GM19372 (cell line): Measurements from ENCODE around the gene ADTRP.

Experiments
- ATAC-seq: cut with Tn5 transposase; IDR thresholded peaks from one replicate; pipeline ENCODE4 v1.9.1; 2021; ENCODE audit warnings: mild to moderate bottlenecking, low read depth, moderate library complexity; ENCODE audit not compliant: unreplicated experiment

ADTRP gene

DNA sequence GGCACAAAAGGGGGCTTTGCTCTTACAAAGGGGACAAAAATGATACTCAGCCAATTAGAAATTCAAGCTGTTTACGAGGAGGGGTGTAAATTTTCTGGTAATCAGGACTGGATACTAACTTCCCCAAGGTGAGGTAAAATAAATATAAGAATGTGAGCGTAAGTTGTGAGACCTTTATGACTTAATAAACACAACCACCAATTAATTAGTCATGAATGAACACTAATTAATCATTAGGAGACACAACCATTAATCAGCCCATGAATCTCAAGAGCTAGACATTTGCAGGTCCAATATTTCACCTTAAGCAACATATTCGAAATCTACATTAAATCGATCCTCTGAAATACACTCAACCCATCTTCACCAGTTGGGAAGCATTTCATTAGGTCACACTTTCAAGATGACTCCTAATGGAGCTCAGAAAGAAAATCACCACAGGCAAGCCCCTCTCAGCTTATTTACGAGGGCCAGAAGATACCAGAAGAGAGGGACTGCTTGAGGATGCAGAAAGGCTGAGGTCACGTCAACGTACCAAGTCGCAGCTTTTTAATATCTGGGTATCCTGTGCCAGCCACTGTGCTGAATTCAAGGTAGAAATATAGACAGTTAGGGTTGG, 2.7 kb downstream of the ADTRP start:
- no peak for ATAC-seq

DNA sequence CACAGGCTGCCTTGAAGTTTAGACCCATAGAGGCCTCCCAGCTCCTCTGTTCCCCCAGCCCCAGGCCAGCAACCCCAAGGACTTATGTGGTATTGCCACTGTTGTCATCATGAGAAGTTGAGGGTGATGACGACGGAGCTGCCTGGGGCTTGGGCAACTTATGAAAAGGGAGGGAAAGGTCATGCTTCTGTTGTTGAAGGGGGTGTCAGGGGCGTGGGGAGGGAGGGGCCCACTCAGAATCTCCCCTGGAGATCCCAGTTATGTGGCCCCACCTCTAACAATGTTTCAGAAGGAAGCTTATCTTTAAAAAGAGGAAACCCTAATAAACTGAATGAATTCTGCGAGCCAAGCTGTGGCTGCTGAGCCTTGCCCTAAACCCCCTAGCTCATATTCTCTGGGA, 4.2 kb downstream of the ADTRP start:
- ATAC-seq: no peak

GRCh38 chr6:11773581-11773980, 5.0 kb downstream of the ADTRP start:
- no peak for ATAC-seq

- no peak for ATAC-seq
Observed at GRCh38 chr6:11773013-11773412, 5.6 kb downstream of the ADTRP start.

DNA sequence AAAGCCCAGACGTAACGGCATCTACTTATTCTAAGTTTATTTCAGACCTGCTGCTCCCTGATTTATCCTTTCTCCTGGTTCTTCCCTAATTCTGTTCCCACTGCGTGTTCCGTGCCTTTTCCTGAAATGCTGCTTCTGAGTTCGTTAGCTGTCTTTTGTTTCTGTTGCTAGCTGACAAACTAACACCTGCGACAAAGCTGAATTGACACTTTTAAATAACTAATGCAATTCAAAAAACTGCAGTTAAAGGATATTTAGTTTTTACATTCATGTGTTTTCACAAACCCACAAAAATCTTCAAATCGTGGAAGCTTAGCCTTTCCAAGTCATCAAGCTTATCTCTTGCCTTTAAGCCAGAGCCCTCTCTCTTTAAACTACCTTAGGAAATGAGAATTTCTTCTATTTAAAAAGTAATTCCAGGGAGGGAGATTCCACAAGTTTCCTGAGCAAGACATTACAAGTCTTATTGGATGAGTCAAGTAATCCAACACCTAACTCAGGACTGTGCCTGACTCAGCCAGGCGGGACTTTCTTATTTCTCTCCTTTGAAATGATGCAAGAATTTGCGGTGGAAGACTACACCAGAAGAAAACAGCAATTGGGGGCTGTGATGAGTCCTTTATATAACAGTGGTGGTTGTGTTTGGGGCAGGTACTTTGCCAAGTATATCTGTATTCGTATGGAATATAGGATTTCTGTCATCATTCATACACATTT, 6.3 kb downstream of the ADTRP start:
- ATAC-seq: no peak

GRCh38 chr6:11771473-11772048, 7.0 kb downstream of the ADTRP start:
- no peak for ATAC-seq

DNA sequence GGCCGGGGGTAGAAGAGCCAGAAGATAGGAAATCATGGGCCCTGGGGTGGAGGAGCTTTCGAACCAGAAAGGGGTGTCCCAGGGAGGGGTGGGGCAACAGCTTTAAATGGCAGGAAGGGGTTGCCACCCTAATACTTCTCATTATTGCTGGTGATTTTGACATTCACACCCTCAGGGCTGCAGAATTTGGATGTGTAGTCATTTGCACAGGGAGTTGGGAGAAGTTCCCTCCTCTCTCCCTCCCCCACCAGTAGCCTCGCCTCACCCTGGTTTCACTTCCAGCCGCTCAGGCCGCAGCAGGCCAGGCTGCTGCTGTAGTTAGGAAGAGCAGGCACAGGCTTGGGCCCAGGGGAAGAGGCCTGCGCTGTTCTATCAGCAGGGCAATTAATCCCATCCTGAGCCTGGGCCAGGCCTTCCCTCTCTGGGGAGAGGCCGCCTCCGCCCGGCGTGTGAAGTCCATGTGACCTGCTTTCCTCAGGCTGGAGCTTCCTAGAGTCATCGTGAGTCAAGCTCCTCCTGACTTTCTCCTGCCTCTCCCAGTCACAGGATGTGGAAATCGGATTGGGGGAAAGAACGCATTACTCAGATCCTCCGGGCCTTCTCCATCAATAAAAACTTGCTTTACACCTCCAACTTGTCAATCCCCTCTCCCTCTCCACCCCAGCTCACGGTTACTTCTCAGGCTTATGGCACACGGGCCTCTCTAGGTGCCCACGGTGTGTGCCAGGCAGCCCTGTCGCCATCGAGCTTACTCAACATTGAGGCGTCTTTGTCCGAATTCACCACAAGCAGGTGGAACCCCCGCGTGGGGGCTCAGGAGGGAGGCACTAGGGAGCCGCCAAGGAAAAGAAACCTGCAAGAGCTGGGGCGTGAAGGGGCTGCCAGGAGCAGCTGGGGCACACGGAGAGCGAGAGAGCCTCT, 7.8 kb downstream of the ADTRP start:
- no peak for ATAC-seq

DNA sequence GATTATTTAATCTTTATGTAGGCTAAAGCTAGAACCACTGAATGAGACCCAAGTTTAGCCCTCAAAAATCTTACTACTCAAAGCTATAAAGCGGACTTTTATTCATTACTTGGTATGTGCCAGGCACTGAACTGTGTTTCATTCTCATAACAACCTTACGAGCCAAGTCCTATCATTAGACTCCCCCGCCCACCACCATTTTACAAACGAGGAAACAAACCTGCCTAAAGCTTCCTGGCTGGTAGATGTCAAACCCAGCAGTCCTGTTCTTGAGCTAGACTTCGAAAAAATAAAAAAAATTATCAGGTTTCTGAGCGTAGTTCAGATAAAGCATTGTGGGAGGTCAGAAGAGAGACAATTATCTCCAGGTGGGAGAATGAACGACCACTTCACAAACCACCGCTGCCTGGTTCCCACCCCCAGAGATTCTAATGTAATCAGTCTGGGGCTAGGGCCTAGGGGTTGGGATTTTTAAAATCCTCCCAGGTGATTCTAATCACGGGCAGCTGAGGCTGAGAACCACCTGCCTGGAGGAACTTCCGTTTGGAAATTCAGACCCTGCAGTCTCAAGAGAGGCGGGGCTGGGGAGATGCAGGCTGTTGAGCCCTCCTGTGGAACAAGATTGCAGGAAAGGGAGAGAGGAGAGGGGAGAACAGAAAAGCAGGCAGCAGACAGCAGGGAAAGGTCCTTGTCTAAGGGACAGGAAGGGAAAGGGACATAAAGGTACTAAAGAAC, 8.6 kb downstream of the ADTRP start:
- ATAC-seq: no peak

- no peak for ATAC-seq
Observed at GRCh38 chr6:11769244-11769643, 9.4 kb downstream of the ADTRP start.

- ATAC-seq: no peak
Observed at GRCh38 chr6:11767978-11768756, 10.4 kb downstream of the ADTRP start.

DNA sequence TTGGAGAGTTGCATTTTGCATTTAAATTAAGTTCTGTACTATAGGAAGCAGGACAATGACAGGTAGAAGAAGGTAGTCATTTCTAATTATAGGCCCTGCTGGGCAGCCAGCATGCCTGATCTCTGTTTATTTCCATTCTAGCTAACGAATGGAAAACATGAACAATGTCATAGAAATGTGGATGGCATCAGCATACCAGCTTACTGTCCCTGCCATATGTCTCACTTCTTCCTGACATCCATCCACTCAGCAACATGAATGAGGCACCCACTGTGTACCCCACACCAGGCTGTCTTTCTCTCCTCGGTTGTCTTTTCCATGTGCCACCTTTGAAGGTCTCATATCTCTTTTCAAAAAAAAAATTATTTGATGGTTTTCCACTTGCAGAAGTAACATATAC, 11.1 kb downstream of the ADTRP start:
- no peak for ATAC-seq

GRCh38 chr6:11766589-11767450, 11.8 kb downstream of the ADTRP start:
- no peak for ATAC-seq

GRCh38 chr6:11766043-11766442, 12.6 kb downstream of the ADTRP start:
- ATAC-seq: no peak

GRCh38 chr6:11764250-11764604, 14.4 kb downstream of the ADTRP start:
- no peak for ATAC-seq

- no peak for ATAC-seq
Observed at GRCh38 chr6:11763460-11764249, 14.9 kb downstream of the ADTRP start.

GRCh38 chr6:11762794-11763459, 15.7 kb downstream of the ADTRP start:
- ATAC-seq: no peak
